Fibroblast of lung (primary cell): ENCODE results near the gene TM4SF5. TPM values are rescaled to one million over a fixed set of nuclear protein-coding genes. Genes with fewer than 3 reads are reported as not detected.
A peak's percentile ranks its signal among the peaks of the same experiment; 100 is the strongest.

Source experiments
- DNase-seq, 2 donors: peaks; one replicate each; pipeline versions ENCODE4 v3.0.0 to v3.0.0-alpha.2; 2010; ENCODE audit warnings: low read depth in 2 of 2
- H2AFZ ChIP-seq: 2 replicates; pipeline ENCODE4 v1.5.1; 2012; ENCODE audit warnings: low read length, control low read depth, inconsistent platforms
- H3K27ac ChIP-seq: 2 replicates; pipeline ENCODE4 v1.5.1; 2011; ENCODE audit warnings: low read length, control low read depth; ENCODE audit not compliant: insufficient read depth
- H3K27me3 ChIP-seq: 2 replicates; pipeline ENCODE4 v1.5.1; 2011; ENCODE audit warnings: mild to moderate bottlenecking, low read length; ENCODE audit not compliant: control insufficient read depth, insufficient read depth
- H3K36me3 ChIP-seq: 2 replicates; pipeline ENCODE4 v1.5.1; 2011; ENCODE audit warnings: low read length; ENCODE audit not compliant: control insufficient read depth, insufficient read depth
- H3K4me1 ChIP-seq: 2 replicates; pipeline ENCODE4 v1.5.1; 2011; ENCODE audit warnings: low read length; ENCODE audit not compliant: control insufficient read depth, insufficient read depth; ENCODE audit errors: extremely low read depth
- H3K4me2 ChIP-seq: 2 replicates; pipeline ENCODE4 v1.5.1; 2011; ENCODE audit warnings: low read length, control low read depth; ENCODE audit not compliant: insufficient read depth; ENCODE audit errors: extremely low read depth
- H3K4me3 ChIP-seq, 4 experiments: fragments of 200-600 bp in 1 of 4; sonication (generic) in 1 of 4; replicated peaks in 1 of 4; 2 replicates each; pipeline ENCODE4 v1.5.1; 2011 to 2016; ENCODE audit warnings: low read length in 4 of 4, low read depth in 3 of 4, mild to moderate bottlenecking in 3 of 4, control low read depth in 2 of 4, inconsistent platforms in 1 of 4, mixed read lengths in 1 of 4; ENCODE audit not compliant: insufficient read depth in 1 of 4; ENCODE audit errors: control extremely low read depth in 1 of 4
- H3K79me2 ChIP-seq: 2 replicates; pipeline ENCODE4 v1.5.1; 2012; ENCODE audit warnings: mild to moderate bottlenecking, low read length, inconsistent platforms; ENCODE audit not compliant: control insufficient read depth, insufficient read depth
- H3K9ac ChIP-seq: 2 replicates; pipeline ENCODE4 v1.5.1; 2011; ENCODE audit warnings: mild to moderate bottlenecking, low read length, control low read depth; ENCODE audit not compliant: insufficient read depth
- H3K9me3 ChIP-seq: 2 replicates; pipeline ENCODE4 v1.5.1; 2012; ENCODE audit warnings: low read depth, low read length; ENCODE audit not compliant: control insufficient read depth, insufficient read depth
- H4K20me1 ChIP-seq: 2 replicates; pipeline ENCODE4 v1.5.1; 2011; ENCODE audit warnings: low read length; ENCODE audit not compliant: control insufficient read depth, insufficient read depth; ENCODE audit errors: extremely low read depth
- EZH2 ChIP-seq: IDR thresholded peaks from 2 replicates; pipeline ENCODE4 v1.5.1; 2012; ENCODE audit warnings: low read length, control low read depth, mild to moderate bottlenecking; ENCODE audit errors: missing control alignments
- polyA plus RNA-seq, 2 donors: library from polyadenylated mRNA; depleted of rRNA in 1 of 2; stranded (reverse) in 1 of 2; unstranded in 1 of 2; fragments of >200 nt; gene quantifications; 2 replicates each; pipeline ENCODE4 v1.2.1, GENCODE V29; 2011 to 2012; ENCODE audit warnings: missing spikeins in 1 of 2
- total RNA-seq: library from RNA; depleted of rRNA; stranded (reverse); fragments of >200 nt; gene quantifications from 2 replicates; pipeline ENCODE4 v1.2.1, GENCODE V29; 2014
- TF ChIP-seq, protein P1 (sequence below), 2 donors: IDR thresholded peaks in 1 of 2; conservative IDR thresholded peaks in 1 of 2; 1 replicate in 1 of 2; 2 replicates in 1 of 2; pipeline ENCODE4 v1.5.1; 2011 to 2012; ENCODE audit warnings: low read length in 2 of 2, control low read depth in 1 of 2, inconsistent platforms in 1 of 2, low read depth in 1 of 2, mild to moderate bottlenecking in 1 of 2

TM4SF5 gene
- total and polyA plus RNA-seq, 2 donors (not counting 1 experiment from before 2014, with no cell fraction given), result not detected

- no peaks in the 10 kb centered on the region for H3K36me3 ChIP-seq
- TF ChIP-seq, protein P1, sequence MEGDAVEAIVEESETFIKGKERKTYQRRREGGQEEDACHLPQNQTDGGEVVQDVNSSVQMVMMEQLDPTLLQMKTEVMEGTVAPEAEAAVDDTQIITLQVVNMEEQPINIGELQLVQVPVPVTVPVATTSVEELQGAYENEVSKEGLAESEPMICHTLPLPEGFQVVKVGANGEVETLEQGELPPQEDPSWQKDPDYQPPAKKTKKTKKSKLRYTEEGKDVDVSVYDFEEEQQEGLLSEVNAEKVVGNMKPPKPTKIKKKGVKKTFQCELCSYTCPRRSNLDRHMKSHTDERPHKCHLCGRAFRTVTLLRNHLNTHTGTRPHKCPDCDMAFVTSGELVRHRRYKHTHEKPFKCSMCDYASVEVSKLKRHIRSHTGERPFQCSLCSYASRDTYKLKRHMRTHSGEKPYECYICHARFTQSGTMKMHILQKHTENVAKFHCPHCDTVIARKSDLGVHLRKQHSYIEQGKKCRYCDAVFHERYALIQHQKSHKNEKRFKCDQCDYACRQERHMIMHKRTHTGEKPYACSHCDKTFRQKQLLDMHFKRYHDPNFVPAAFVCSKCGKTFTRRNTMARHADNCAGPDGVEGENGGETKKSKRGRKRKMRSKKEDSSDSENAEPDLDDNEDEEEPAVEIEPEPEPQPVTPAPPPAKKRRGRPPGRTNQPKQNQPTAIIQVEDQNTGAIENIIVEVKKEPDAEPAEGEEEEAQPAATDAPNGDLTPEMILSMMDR (conservative IDR thresholded peaks at IDR 0.05 in 1 of 2, IDR thresholded peaks at IDR 0.05 in 1 of 2; ENCODE audit: low read depth in 1 of 2, low read length in 2 of 2), result no peak
- TF ChIP-seq EZH2, result peak; percentile 34
- H3K27me3 ChIP-seq, result peaks cover 33% of the 10 kb centered on the region
- H2AFZ ChIP-seq, result no peak overlapping the region
- peak overlapping the region in 3 of 4 experiments; percentile 67 to 86 (median 72) for H3K4me3 ChIP-seq
- H3K9me3 ChIP-seq, result no peaks in the 10 kb centered on the region
- peak overlapping the region; percentile 51 for H3K9ac ChIP-seq
- H3K4me2 ChIP-seq, result peak overlapping the region; percentile 72
- no peak overlapping the region for H3K27ac ChIP-seq
- DNase-seq, result no peak
- H3K79me2 ChIP-seq, result no peaks in the 10 kb centered on the region
- H3K4me1 ChIP-seq, result no peaks in the 10 kb centered on the region
- H4K20me1 ChIP-seq, result no peaks in the 10 kb centered on the region
Observed at GRCh38 chr17:4740025-4740351, 31.7 kb upstream of the TM4SF5 start.

- H3K36me3 ChIP-seq, result no peaks in the 10 kb centered on the region
- no peak overlapping the region for H3K4me3 ChIP-seq
- H3K27me3 ChIP-seq, result peaks cover 34% of the 10 kb centered on the region
- TF ChIP-seq, protein P1 (conservative IDR thresholded peaks at IDR 0.05 in 1 of 2, IDR thresholded peaks at IDR 0.05 in 1 of 2; ENCODE audit: low read depth in 1 of 2, low read length in 2 of 2), result no peak
- no peak for TF ChIP-seq EZH2
- H3K9ac ChIP-seq, result no peak overlapping the region
- no peak overlapping the region for H3K27ac ChIP-seq
- H4K20me1 ChIP-seq, result no peaks in the 10 kb centered on the region
- no peaks in the 10 kb centered on the region for H3K79me2 ChIP-seq
- H2AFZ ChIP-seq, result no peak overlapping the region
- no peaks in the 10 kb centered on the region for H3K4me1 ChIP-seq
- H3K4me2 ChIP-seq, result no peak overlapping the region
- no peaks in the 10 kb centered on the region for H3K9me3 ChIP-seq
- no peak for DNase-seq
Observed at GRCh38 chr17:4740584-4740983, 31.1 kb upstream of the TM4SF5 start.

DNA sequence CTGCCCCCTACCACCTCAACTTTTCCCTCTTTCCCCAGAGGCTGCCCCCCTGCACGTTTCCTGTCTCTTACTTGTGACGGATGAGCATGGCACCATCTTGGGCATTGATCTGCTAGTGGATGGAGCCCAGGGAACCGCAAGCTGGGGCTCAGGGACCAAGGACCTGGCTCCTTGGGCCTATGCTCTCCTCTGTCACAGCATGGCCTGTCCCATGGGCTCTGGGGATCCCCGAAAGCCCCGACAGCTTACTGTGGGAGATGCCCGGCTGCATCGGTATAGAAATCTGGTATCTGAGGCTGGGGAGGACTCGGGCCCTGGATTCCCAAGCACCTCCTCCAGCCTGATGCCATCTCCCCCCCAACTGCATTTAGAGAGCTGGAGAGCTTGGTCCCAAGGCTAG is 30.1 kb upstream of the TM4SF5 start:
- H3K79me2 ChIP-seq, result no peaks in the 10 kb centered on the region
- DNase-seq, result no peak
- H4K20me1 ChIP-seq, result no peaks in the 10 kb centered on the region
- H3K27me3 ChIP-seq, result peaks cover 34% of the 10 kb centered on the region
- no peak overlapping the region for H3K4me2 ChIP-seq
- H3K36me3 ChIP-seq, result no peaks in the 10 kb centered on the region
- no peaks in the 10 kb centered on the region for H3K4me1 ChIP-seq
- no peak overlapping the region for H2AFZ ChIP-seq
- H3K9me3 ChIP-seq, result no peaks in the 10 kb centered on the region
- no peak overlapping the region for H3K4me3 ChIP-seq
- no peak for TF ChIP-seq EZH2
- TF ChIP-seq, protein P1 (conservative IDR thresholded peaks at IDR 0.05 in 1 of 2, IDR thresholded peaks at IDR 0.05 in 1 of 2; ENCODE audit: low read depth in 1 of 2, low read length in 2 of 2), result no peak
- no peak overlapping the region for H3K9ac ChIP-seq
- no peak overlapping the region for H3K27ac ChIP-seq
